ENCODE data around the gene LRIG1. TPM values are rescaled to one million over a fixed set of nuclear protein-coding genes. Genes with fewer than 3 reads are reported as not detected.
A peak's percentile ranks its signal among the peaks of the same experiment; 100 is the strongest.

Gene LRIG1
- total RNA-seq, 2 experiments from 2014 or later, result 19.1 to 22.7 TPM

DNA sequence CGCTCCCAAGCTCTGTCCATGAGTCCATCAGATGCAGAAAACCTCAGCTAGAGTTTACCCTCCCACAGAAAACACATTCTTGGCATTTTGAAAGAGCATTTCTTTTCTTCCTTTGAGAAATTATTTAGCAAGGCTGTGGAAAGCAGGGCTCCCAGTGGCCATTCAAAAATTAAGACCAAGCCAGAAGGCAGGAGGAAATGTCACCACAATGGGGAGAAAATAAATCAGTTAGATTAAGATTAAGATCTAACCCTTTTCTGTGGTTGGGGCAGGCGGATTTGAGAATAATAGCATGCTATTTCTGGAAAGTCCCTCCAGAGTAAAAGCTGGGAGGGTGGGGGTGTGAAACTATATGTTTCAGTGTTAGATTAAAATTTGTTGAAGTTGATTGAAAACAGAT lies 20.2 kb downstream of the LRIG1 start:
- H3K36me3 Mint-ChIP-seq (ENCODE audit: low read depth), result peaks cover 11% of the 10 kb centered on the region
- H3K4me1 Mint-ChIP-seq, result peaks cover 76% of the 10 kb centered on the region
- POLR2A ChIA-PET, result interaction anchor here (0.6 to 1.5 kb wide), 2 partner anchors 11 to 51 kb away, joined by 3 to 4 read pairs; no protein-coding TSS in a partner anchor
- H3K27ac Mint-ChIP-seq, result peak overlapping the region; percentile 85
- H3K27me3 Mint-ChIP-seq, result no peaks in the 10 kb centered on the region
- CTCF ChIA-PET, result interaction anchor here (0.6 to 1.3 kb wide), 9 partner anchors 9 to 398 kb away, joined by 3 to 6 read pairs (median 3); no protein-coding TSS in a partner anchor
- peak; percentile 53 for ATAC-seq
- peak overlapping the region; percentile 51 for H3K4me3 Mint-ChIP-seq
- DNase-seq, result peak; percentile 57
- intact Hi-C loops (cut with DNase I, micrococcal nuclease), result loop anchor here (1.0 to 10.0 kb wide), 5 partner anchors 7 to 176 kb away; no protein-coding TSS in a partner anchor
- H3K9me3 Mint-ChIP-seq (ENCODE audit: low read depth), result peaks cover 5% of the 10 kb centered on the region

DNA sequence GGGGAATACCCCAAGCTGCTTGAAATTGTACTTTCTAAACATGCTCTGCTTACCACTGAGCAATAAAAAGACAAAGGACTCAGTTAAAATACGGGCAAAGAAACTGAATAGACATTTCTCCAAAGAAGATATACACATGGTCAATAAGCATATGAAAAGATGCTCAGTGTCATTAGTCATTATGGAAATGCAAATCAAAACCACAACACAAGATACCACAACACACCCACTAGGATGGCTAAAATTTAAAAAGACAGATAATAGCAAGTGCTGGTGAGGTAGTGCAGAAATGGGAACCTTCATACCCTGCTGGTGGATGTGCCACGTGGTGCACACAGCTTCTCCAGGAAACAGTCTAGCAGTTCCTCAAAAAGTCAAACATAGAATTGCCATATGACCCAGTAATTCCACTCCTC lies 21.3 kb downstream of the LRIG1 start:
- POLR2A ChIA-PET, result interaction anchor here (1.4 kb wide), 1 partner anchor 11 kb away, joined by 5 read pairs; no protein-coding TSS in a partner anchor
- DNase-seq, result no peak
- Mint-ChIP-seq H3K36me3 (ENCODE audit: low read depth) (peaks cover 9% of the 10 kb centered on the region), H3K27me3 (no peaks in the 10 kb centered on the region), H3K4me3 (no peak overlapping the region), H3K9me3 (ENCODE audit: low read depth) (peaks cover 5% of the 10 kb centered on the region), H3K27ac (peak overlapping the region; percentile 78), H3K4me1 (peaks cover 69% of the 10 kb centered on the region)
- intact Hi-C loops (cut with DNase I, micrococcal nuclease), result loop anchor here in 1 of 2 experiments (10.0 kb wide), 2 partner anchors 515 to 1175 kb away; partner anchors contain the start of gene SUCLG2
- ATAC-seq, result peak; percentile 62
- CTCF ChIA-PET, result interaction anchor here (0.8 to 1.7 kb wide), 3 partner anchors 10 to 17 kb away, joined by 3 to 8 read pairs (median 4); no protein-coding TSS in a partner anchor

DNA sequence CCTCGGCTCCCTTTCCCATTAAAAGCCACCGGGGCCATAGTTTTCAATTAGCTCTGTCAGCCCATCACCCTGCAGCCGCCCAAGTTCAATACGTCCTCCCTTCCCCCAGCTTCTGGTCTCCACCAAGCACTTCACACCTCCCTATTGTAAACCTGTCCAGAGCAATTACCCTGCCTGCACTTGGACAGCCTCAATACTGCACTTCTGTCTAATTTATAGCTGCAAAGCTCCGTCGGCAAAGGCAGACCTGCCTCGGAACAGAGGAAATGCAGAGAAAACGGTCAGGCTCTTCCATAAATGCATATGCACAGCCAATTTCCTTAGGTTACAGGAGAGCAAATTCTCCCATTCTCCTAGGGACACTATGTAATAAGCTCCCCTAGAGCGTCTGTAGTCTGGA lies 21.9 kb downstream of the LRIG1 start:
- CTCF ChIA-PET, result interaction anchor here (0.5 to 1.7 kb wide), 4 partner anchors 10 to 226 kb away, joined by 3 to 8 read pairs (median 4); no protein-coding TSS in a partner anchor
- no peaks in the 10 kb centered on the region for H3K27me3 Mint-ChIP-seq

DNA sequence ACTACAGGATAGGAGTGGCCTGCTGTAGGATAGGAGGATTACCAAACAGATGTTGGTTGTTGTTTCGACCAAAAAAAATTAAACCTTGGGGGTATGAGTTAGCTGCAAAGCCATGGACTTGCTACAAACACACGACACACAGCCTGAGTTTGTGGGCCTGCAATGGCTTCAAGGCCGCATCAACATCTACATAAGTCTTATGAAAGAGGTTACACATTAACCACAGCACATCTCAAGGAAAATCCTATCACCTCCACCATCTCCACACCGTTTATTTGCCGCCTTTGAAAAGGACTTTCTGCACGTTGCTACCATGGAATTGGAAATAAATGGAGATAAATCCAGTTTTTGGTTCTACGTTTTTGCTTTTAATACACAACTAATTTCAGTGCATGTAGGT lies 23.0 kb downstream of the LRIG1 start:
- ChIA-PET CTCF (no interaction called here), POLR2A (no interaction called here)
- Mint-ChIP-seq H3K27me3 (no peaks in the 10 kb centered on the region), H3K36me3 (ENCODE audit: low read depth) (peaks cover 9% of the 10 kb centered on the region), H3K27ac (no peak overlapping the region), H3K4me3 (no peak overlapping the region), H3K9me3 (ENCODE audit: low read depth) (peaks cover 5% of the 10 kb centered on the region), H3K4me1 (peaks cover 67% of the 10 kb centered on the region)
- no peak for ATAC-seq
- intact Hi-C loops (cut with DNase I, micrococcal nuclease), result loop anchor here in 1 of 2 experiments (10.0 kb wide), 2 partner anchors 513 to 1177 kb away; partner anchors contain the start of gene SUCLG2
- DNase-seq, result no peak

More for the DNA sequence above, 21.9 kb downstream of the LRIG1 start:
- H3K4me3 Mint-ChIP-seq, result no peak overlapping the region
- POLR2A ChIA-PET, result interaction anchor here (1.4 kb wide), 1 partner anchor 10 kb away, joined by 5 read pairs; no protein-coding TSS in a partner anchor
- intact Hi-C loops (cut with DNase I, micrococcal nuclease), result loop anchor here in 1 of 2 experiments (10.0 kb wide), 2 partner anchors 514 to 1176 kb away; partner anchors contain the start of gene SUCLG2
- DNase-seq, result no peak
- ATAC-seq, result no peak
- peaks cover 9% of the 10 kb centered on the region for H3K36me3 Mint-ChIP-seq (ENCODE audit: low read depth)
- H3K27ac Mint-ChIP-seq, result peak overlapping the region; percentile 78
- peaks cover 5% of the 10 kb centered on the region for H3K9me3 Mint-ChIP-seq (ENCODE audit: low read depth)
- H3K4me1 Mint-ChIP-seq, result peaks cover 67% of the 10 kb centered on the region

DNA sequence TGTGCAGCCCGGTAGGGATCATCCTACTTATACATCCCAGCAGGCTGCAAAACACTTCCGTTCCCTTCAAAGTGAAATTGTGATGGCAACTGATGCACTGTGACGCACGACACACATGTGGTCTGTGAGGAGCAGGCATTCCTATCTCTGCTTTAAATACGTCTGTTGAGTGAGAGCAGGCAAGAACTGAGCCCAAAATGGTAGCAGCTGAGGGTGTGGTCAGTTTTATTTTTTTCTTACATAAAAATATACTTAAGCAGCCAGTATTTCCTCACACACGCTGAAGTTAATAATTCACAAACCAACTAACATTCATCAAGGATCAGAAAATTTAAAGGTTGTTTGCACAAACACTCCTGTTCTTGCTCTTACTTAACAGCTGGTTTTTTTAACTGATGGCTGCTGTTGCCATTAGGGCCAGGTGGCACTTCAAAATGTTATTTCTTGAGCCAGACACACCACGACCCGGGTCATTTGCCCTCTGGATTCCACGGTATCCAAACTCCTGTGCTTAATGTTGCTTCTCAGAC lies 23.9 kb downstream of the LRIG1 start:
- no peak for ATAC-seq
- H3K36me3 Mint-ChIP-seq (ENCODE audit: low read depth), result peaks cover 9% of the 10 kb centered on the region
- no peak overlapping the region for H3K4me3 Mint-ChIP-seq
- peaks cover 5% of the 10 kb centered on the region for H3K9me3 Mint-ChIP-seq (ENCODE audit: low read depth)
- intact Hi-C loops (cut with DNase I, micrococcal nuclease), result loop anchor here in 1 of 2 experiments (10.0 kb wide), 2 partner anchors 512 to 1178 kb away; partner anchors contain the start of gene SUCLG2
- H3K4me1 Mint-ChIP-seq, result peaks cover 70% of the 10 kb centered on the region
- H3K27ac Mint-ChIP-seq, result no peak overlapping the region
- DNase-seq, result no peak
- H3K27me3 Mint-ChIP-seq, result no peaks in the 10 kb centered on the region
- POLR2A ChIA-PET, result no interaction called here
- CTCF ChIA-PET, result no interaction called here

DNA sequence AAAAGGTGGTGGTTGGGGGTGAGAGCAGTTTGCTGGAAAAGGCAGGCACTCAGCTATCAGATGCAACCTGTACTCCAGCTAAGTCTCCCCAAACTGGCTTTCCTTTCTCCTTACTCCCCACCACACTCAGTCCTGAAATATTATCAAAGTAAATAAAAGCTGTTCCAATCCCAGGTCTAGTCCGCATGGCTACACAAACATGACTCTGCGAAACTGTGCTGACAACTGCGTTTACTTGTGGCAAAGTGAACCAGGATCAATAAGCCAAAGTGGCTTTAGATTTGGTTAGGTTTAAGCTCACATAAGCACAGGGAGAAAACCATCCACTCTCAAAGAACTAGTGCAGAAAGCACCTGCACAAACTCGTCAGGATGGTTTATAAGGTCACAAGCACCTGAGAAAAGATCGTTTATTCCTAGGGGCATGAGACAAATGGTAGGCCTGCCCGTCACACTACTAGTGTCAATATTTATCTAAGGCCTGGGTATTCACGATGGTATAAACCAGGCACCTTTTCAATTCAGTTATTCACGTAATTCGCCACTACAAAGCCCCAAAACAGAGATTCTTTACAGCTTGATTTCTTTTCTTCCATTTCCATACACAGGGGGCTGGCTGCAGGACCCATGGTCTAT lies 25.3 kb downstream of the LRIG1 start:
- no peak overlapping the region for H3K4me3 Mint-ChIP-seq
- CTCF ChIA-PET, result interaction anchor here (1.0 to 1.8 kb wide), 2 partner anchors 10 to 15 kb away, joined by 4 to 6 read pairs; no protein-coding TSS in a partner anchor
- peaks cover 5% of the 10 kb centered on the region for H3K9me3 Mint-ChIP-seq (ENCODE audit: low read depth)
- H3K4me1 Mint-ChIP-seq, result peaks cover 66% of the 10 kb centered on the region
- ATAC-seq, result no peak
- no peak overlapping the region for H3K27ac Mint-ChIP-seq
- no peak for DNase-seq
- POLR2A ChIA-PET, result no interaction called here
- peaks cover 9% of the 10 kb centered on the region for H3K36me3 Mint-ChIP-seq (ENCODE audit: low read depth)
- intact Hi-C loops (cut with DNase I, micrococcal nuclease), result loop anchor here in 1 of 2 experiments (10.0 kb wide), 2 partner anchors 511 to 1179 kb away; partner anchors contain the start of gene SUCLG2
- no peaks in the 10 kb centered on the region for H3K27me3 Mint-ChIP-seq

DNA sequence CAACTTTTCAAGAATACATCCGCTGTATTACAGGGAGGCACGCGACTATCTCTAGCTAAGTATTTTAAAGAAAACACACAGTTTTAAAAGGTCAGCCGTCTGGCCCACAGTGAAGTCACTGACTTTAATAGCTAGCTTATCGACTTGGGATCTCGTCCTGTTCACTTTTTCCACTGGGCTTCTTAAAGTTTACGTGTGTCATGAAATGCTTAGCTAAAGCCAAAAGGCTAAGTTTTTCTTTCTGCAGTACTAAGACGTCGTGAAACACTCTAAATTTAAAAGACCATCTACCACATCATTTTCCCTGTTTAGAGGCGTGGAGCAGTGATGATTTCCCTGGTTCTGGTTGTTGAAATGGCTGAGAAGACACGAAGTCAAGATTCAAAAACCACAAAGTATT lies 27.1 kb downstream of the LRIG1 start:
- H3K4me1 Mint-ChIP-seq, result peaks cover 66% of the 10 kb centered on the region
- peak overlapping the region; percentile 92 for H3K27ac Mint-ChIP-seq
- POLR2A ChIA-PET, result interaction anchor here (0.9 to 1.6 kb wide), 2 partner anchors 19 to 26 kb away, joined by 3 to 5 read pairs; no protein-coding TSS in a partner anchor
- DNase-seq (peak; percentile 49), ATAC-seq (no peak)
- H3K27me3 Mint-ChIP-seq, result no peaks in the 10 kb centered on the region
- intact Hi-C loops (cut with DNase I, micrococcal nuclease), result loop anchor here (1.0 to 10.0 kb wide), 5 partner anchors 8 to 1181 kb away; partner anchors contain the start of genes SLC25A26 (in 1 of the 2) and SUCLG2 (in 1 of the 2)
- H3K9me3 Mint-ChIP-seq (ENCODE audit: low read depth), result no peaks in the 10 kb centered on the region
- CTCF ChIA-PET, result interaction anchor here (0.7 to 1.8 kb wide), 4 partner anchors 17 to 525 kb away, joined by 3 to 6 read pairs (median 4); no protein-coding TSS in a partner anchor
- H3K4me3 Mint-ChIP-seq, result peak overlapping the region; percentile 56
- peaks cover 6% of the 10 kb centered on the region for H3K36me3 Mint-ChIP-seq (ENCODE audit: low read depth)

DNA sequence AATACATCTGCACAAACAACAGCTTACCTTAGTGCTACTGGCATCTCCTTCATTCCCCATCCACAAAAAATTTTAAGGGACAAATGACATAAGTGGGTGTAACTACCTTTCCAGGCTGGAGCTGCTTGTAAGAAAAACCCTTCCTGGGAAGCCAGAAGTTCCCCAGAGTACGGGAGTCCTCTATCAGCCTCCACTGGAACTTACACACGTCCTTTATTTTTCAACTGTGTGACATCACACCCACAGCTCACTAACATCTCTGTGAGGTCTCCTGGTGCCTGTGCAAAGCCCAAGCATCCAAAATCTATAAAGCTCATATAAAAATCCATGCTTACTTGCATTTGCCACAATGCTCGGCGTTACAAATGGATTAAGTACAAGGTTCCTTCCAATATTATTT lies 27.6 kb downstream of the LRIG1 start:
- H3K4me1 Mint-ChIP-seq, result peaks cover 67% of the 10 kb centered on the region
- DNase-seq (no peak), ATAC-seq (no peak)
- ChIA-PET POLR2A (interaction anchor here (0.9 to 1.6 kb wide), 2 partner anchors 20 to 26 kb away, joined by 3 to 5 read pairs; no protein-coding TSS in a partner anchor), CTCF (interaction anchor here (0.7 to 1.8 kb wide), 4 partner anchors 17 to 526 kb away, joined by 3 to 6 read pairs (median 4); no protein-coding TSS in a partner anchor)
- peaks cover 8% of the 10 kb centered on the region for H3K36me3 Mint-ChIP-seq (ENCODE audit: low read depth)
- peak overlapping the region; percentile 92 for H3K27ac Mint-ChIP-seq
- intact Hi-C loops (cut with DNase I, micrococcal nuclease), result loop anchor here (1.0 to 10.0 kb wide), 5 partner anchors 8 to 1182 kb away; partner anchors contain the start of genes SLC25A26 (in 1 of the 2) and SUCLG2 (in 1 of the 2)
- peak overlapping the region; percentile 56 for H3K4me3 Mint-ChIP-seq
- no peaks in the 10 kb centered on the region for H3K27me3 Mint-ChIP-seq
- no peaks in the 10 kb centered on the region for H3K9me3 Mint-ChIP-seq (ENCODE audit: low read depth)

DNA sequence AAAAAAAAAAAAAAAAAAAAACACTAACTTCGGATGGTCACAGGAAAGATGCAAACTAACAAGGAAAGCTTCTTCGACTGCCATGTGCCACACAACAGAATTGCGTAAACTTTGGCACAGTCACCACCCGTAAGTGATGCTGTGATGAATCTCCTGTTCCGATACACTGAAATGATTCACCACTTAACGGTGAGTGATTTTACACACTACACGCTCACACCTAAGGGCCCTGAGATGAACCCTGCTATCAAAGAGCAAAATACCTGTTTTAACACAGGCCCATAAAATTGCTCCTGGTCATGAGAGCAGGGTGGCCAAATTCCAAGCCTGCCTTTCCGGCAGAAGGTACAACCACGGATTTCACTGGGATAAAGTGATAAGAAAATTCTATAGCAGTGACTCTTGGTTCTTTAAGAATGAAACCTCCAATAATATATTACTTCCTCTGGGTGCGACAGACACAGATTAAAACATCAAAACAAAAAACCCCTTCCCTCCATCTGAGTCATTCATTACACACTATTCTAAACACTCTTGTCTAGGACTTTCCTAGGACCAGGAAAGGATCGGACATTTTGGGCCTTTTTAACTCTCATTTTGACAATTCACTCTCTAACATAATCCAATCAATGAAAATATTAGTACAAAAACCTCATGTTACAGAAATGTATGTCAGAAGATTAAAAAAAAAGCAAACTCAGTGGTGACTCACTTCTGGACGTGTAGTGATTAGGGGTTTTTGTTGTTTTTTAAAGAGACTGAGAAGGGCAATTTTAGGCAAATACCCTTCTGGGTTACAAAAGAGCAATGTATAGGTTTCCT lies 28.3 kb downstream of the LRIG1 start:
- CTCF ChIA-PET, result interaction anchor here (0.7 to 1.8 kb wide), 7 partner anchors 14 to 527 kb away, joined by 3 to 6 read pairs (median 3); no protein-coding TSS in a partner anchor
- no peaks in the 10 kb centered on the region for H3K9me3 Mint-ChIP-seq (ENCODE audit: low read depth)
- peak overlapping the region; percentile 56 for H3K4me3 Mint-ChIP-seq
- POLR2A ChIA-PET, result interaction anchor here (0.8 to 1.6 kb wide), 3 partner anchors 9 to 27 kb away, joined by 3 to 5 read pairs (median 3); no protein-coding TSS in a partner anchor
- H3K27me3 Mint-ChIP-seq, result no peaks in the 10 kb centered on the region
- H3K36me3 Mint-ChIP-seq (ENCODE audit: low read depth), result peaks cover 10% of the 10 kb centered on the region
- intact Hi-C loops (cut with DNase I, micrococcal nuclease), result loop anchor here (1.0 to 10.0 kb wide), 8 partner anchors 8 to 1182 kb away; partner anchors contain the start of genes LRIG1 (in 2 of the 2), SLC25A26 (in 1 of the 2) and SUCLG2 (in 1 of the 2)
- peak; percentile 75 for DNase-seq
- H3K27ac Mint-ChIP-seq, result peak overlapping the region; percentile 92
- peaks cover 67% of the 10 kb centered on the region for H3K4me1 Mint-ChIP-seq
- peak; percentile 84 for ATAC-seq

All from activated CD4-positive, alpha-beta T cell treated with anti-CD3 and anti-CD28 coated beads for 36 hours (primary cell).